ENCODE measurements around the gene ATG12. TPM values are rescaled to one million over a fixed set of nuclear protein-coding genes. Genes with fewer than 3 reads are reported as not detected.
A peak's percentile ranks its signal among the peaks of the same experiment; 100 is the strongest.

ATG12 gene
- total and polyA plus RNA-seq, 2 of the 13 experiments (the other 11 are each of a cell fraction or from before 2014, with no cell fraction given): 46.4 to 58.1 TPM

DNA sequence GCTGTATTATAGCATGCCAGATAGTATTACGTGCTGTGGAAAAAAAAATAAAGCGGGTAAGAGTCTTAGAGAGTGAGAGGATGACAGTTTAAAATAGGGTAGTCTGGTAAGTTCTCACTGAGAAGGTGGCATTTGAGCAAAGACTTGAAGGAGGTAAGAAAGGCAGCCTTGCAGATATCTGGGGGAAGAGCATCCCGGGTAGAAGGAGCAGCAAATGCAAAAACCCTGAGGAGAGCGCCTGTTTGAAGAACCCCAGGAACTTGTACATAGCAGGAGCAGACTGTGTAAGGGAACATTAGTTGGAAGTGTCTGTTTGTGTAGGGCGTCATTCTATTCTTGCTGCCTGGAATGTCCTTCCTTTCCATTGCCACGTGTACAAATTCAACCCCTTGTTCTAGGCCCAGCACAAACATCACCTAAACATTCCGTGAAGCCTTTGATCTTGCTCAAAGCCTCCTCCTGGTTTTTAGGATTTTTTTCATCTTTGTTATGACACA lies 3.0 kb upstream of the ATG12 start (continued):
- TF ChIP-seq, protein P1, sequence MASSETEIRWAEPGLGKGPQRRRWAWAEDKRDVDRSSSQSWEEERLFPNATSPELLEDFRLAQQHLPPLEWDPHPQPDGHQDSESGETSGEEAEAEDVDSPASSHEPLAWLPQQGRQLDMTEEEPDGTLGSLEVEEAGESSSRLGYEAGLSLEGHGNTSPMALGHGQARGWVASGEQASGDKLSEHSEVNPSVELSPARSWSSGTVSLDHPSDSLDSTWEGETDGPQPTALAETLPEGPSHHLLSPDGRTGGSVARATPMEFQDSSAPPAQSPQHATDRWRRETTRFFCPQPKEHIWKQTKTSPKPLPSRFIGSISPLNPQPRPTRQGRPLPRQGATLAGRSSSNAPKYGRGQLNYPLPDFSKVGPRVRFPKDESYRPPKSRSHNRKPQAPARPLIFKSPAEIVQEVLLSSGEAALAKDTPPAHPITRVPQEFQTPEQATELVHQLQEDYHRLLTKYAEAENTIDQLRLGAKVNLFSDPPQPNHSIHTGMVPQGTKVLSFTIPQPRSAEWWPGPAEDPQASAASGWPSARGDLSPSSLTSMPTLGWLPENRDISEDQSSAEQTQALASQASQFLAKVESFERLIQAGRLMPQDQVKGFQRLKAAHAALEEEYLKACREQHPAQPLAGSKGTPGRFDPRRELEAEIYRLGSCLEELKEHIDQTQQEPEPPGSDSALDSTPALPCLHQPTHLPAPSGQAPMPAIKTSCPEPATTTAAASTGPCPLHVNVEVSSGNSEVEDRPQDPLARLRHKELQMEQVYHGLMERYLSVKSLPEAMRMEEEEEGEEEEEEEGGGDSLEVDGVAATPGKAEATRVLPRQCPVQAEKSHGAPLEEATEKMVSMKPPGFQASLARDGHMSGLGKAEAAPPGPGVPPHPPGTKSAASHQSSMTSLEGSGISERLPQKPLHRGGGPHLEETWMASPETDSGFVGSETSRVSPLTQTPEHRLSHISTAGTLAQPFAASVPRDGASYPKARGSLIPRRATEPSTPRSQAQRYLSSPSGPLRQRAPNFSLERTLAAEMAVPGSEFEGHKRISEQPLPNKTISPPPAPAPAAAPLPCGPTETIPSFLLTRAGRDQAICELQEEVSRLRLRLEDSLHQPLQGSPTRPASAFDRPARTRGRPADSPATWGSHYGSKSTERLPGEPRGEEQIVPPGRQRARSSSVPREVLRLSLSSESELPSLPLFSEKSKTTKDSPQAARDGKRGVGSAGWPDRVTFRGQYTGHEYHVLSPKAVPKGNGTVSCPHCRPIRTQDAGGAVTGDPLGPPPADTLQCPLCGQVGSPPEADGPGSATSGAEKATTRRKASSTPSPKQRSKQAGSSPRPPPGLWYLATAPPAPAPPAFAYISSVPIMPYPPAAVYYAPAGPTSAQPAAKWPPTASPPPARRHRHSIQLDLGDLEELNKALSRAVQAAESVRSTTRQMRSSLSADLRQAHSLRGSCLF (CRISPR knock-in tag; IDR thresholded peaks at IDR 0.05; ENCODE audit: borderline replicate concordance): no peak
- TF ChIP-seq SRY (CRISPR knock-in tag; IDR thresholded peaks at IDR 0.05) (no peak), ZNF468 (CRISPR knock-in tag; IDR thresholded peaks at IDR 0.05) (no peak), MAFF (IDR thresholded peaks at IDR 0.05; ENCODE audit: low read depth, low read length) (no peak), PLRG1 (conservative IDR thresholded peaks at IDR 0.05) (no peak), SMARCE1 (IDR thresholded peaks at IDR 0.05; ENCODE audit: borderline replicate concordance) (no peak), EED (CRISPR knock-in tag; IDR thresholded peaks at IDR 0.05) (no peak), CHD2 (IDR thresholded peaks at IDR 0.05; ENCODE audit: low read depth, low read length) (no peak), SUZ12 (IDR thresholded peaks at IDR 0.05; ENCODE audit: low read depth, low read length) (no peak), CHCHD3 (CRISPR knock-in tag; IDR thresholded peaks at IDR 0.05) (no peak), SIN3B (IDR thresholded peaks at IDR 0.05; ENCODE audit: low read length) (no peak)
- TF ChIP-seq, protein P2, sequence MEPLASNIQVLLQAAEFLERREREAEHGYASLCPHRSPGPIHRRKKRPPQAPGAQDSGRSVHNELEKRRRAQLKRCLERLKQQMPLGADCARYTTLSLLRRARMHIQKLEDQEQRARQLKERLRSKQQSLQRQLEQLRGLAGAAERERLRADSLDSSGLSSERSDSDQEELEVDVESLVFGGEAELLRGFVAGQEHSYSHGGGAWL (CRISPR knock-in tag; IDR thresholded peaks at IDR 0.05): no peak
- TF ChIP-seq, protein P3, sequence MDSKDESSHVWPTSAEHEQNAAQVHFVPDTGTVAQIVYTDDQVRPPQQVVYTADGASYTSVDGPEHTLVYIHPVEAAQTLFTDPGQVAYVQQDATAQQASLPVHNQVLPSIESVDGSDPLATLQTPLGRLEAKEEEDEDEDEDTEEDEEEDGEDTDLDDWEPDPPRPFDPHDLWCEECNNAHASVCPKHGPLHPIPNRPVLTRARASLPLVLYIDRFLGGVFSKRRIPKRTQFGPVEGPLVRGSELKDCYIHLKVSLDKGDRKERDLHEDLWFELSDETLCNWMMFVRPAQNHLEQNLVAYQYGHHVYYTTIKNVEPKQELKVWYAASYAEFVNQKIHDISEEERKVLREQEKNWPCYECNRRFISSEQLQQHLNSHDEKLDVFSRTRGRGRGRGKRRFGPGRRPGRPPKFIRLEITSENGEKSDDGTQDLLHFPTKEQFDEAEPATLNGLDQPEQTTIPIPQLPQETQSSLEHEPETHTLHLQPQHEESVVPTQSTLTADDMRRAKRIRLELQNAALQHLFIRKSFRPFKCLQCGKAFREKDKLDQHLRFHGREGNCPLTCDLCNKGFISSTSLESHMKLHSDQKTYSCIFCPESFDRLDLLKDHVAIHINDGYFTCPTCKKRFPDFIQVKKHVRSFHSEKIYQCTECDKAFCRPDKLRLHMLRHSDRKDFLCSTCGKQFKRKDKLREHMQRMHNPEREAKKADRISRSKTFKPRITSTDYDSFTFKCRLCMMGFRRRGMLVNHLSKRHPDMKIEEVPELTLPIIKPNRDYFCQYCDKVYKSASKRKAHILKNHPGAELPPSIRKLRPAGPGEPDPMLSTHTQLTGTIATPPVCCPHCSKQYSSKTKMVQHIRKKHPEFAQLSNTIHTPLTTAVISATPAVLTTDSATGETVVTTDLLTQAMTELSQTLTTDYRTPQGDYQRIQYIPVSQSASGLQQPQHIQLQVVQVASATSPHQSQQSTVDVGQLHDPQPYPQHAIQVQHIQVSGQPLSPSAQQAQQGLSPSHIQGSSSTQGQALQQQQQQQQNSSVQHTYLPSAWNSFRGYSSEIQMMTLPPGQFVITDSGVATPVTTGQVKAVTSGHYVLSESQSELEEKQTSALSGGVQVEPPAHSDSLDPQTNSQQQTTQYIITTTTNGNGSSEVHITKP (CRISPR knock-in tag; IDR thresholded peaks at IDR 0.05; ENCODE audit: low read depth): no peak
- TF ChIP-seq, protein P4, sequence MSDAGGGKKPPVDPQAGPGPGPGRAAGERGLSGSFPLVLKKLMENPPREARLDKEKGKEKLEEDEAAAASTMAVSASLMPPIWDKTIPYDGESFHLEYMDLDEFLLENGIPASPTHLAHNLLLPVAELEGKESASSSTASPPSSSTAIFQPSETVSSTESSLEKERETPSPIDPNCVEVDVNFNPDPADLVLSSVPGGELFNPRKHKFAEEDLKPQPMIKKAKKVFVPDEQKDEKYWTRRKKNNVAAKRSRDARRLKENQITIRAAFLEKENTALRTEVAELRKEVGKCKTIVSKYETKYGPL (CRISPR knock-in tag; IDR thresholded peaks at IDR 0.05): no peak
- TF ChIP-seq, protein P5, sequence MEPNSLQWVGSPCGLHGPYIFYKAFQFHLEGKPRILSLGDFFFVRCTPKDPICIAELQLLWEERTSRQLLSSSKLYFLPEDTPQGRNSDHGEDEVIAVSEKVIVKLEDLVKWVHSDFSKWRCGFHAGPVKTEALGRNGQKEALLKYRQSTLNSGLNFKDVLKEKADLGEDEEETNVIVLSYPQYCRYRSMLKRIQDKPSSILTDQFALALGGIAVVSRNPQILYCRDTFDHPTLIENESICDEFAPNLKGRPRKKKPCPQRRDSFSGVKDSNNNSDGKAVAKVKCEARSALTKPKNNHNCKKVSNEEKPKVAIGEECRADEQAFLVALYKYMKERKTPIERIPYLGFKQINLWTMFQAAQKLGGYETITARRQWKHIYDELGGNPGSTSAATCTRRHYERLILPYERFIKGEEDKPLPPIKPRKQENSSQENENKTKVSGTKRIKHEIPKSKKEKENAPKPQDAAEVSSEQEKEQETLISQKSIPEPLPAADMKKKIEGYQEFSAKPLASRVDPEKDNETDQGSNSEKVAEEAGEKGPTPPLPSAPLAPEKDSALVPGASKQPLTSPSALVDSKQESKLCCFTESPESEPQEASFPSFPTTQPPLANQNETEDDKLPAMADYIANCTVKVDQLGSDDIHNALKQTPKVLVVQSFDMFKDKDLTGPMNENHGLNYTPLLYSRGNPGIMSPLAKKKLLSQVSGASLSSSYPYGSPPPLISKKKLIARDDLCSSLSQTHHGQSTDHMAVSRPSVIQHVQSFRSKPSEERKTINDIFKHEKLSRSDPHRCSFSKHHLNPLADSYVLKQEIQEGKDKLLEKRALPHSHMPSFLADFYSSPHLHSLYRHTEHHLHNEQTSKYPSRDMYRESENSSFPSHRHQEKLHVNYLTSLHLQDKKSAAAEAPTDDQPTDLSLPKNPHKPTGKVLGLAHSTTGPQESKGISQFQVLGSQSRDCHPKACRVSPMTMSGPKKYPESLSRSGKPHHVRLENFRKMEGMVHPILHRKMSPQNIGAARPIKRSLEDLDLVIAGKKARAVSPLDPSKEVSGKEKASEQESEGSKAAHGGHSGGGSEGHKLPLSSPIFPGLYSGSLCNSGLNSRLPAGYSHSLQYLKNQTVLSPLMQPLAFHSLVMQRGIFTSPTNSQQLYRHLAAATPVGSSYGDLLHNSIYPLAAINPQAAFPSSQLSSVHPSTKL (CRISPR knock-in tag; IDR thresholded peaks at IDR 0.05): peak; percentile 89
- TF ChIP-seq, protein P6, sequence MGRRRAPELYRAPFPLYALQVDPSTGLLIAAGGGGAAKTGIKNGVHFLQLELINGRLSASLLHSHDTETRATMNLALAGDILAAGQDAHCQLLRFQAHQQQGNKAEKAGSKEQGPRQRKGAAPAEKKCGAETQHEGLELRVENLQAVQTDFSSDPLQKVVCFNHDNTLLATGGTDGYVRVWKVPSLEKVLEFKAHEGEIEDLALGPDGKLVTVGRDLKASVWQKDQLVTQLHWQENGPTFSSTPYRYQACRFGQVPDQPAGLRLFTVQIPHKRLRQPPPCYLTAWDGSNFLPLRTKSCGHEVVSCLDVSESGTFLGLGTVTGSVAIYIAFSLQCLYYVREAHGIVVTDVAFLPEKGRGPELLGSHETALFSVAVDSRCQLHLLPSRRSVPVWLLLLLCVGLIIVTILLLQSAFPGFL (CRISPR knock-in tag; IDR thresholded peaks at IDR 0.05): no peak

All from HepG2 (cell line).